Fibroblast of lung (primary cell): ENCODE results near the gene OR1L6. TPM values are rescaled to one million over a fixed set of nuclear protein-coding genes. Genes with fewer than 3 reads are reported as not detected.

Experiments used
- polyA plus RNA-seq, 2 donors: library from polyadenylated mRNA; depleted of rRNA in 1 of 2; stranded (reverse) in 1 of 2; unstranded in 1 of 2; fragments of >200 nt; gene quantifications; 2 replicates each; pipeline ENCODE4 v1.2.1, GENCODE V29; 2011 to 2012; ENCODE audit warnings: missing spikeins in 1 of 2
- total RNA-seq: library from RNA; depleted of rRNA; stranded (reverse); fragments of >200 nt; gene quantifications from 2 replicates; pipeline ENCODE4 v1.2.1, GENCODE V29; 2014

OR1L6 gene
- total and polyA plus RNA-seq, 2 donors (not counting 1 experiment from before 2014, with no cell fraction given), result not detected

Other genes starting within 250 kb of the OR1L6 start
- 0.26 and 0.33 TPM in 2 replicates for gene OR1J2, start 231.5 kb upstream of the OR1L6 start, total RNA-seq
- gene OR1J2, start 231.5 kb upstream of the OR1L6 start, polyA plus RNA-seq, result 0.19 and 0.23 TPM in 2 replicates
- not detected in 2 replicates for gene OR1J4, start 223.2 kb upstream of the OR1L6 start, total RNA-seq
- gene OR1J4, start 223.2 kb upstream of the OR1L6 start, polyA plus RNA-seq, result 0.34 and 0.49 TPM in 2 replicates
- not detected in 2 replicates for gene OR1N1, start 215.0 kb upstream of the OR1L6 start, total RNA-seq
- gene OR1N1, start 215.0 kb upstream of the OR1L6 start, polyA plus RNA-seq, result not detected in 2 replicates
- gene OR1N2, start 189.2 kb upstream of the OR1L6 start, total RNA-seq, result not detected in 2 replicates
- not detected in 2 replicates for gene OR1N2, start 189.2 kb upstream of the OR1L6 start, polyA plus RNA-seq
- gene OR1L8, start 158.9 kb upstream of the OR1L6 start, total RNA-seq, result not detected in 2 replicates
- gene OR1L8, start 158.9 kb upstream of the OR1L6 start, polyA plus RNA-seq, result 0.07 TPM in 1 of 2 replicates, not detected in the other
- gene OR1Q1, start 127.6 kb upstream of the OR1L6 start, total RNA-seq, result not detected in 2 replicates
- gene OR1Q1, start 127.6 kb upstream of the OR1L6 start, polyA plus RNA-seq, result 0.14 and 0.17 TPM in 2 replicates
- not detected in 2 replicates for gene OR1B1, start 84.7 kb upstream of the OR1L6 start, total RNA-seq
- not detected in 2 replicates for gene OR1B1, start 84.7 kb upstream of the OR1L6 start, polyA plus RNA-seq
- not detected in 2 replicates for gene OR1L1, start 80.6 kb upstream of the OR1L6 start, total RNA-seq
- not detected in 2 replicates for gene OR1L1, start 80.6 kb upstream of the OR1L6 start, polyA plus RNA-seq
- gene OR1L3, start 67.2 kb upstream of the OR1L6 start, total RNA-seq, result not detected in 2 replicates
- gene OR1L3, start 67.2 kb upstream of the OR1L6 start, polyA plus RNA-seq, result not detected in 2 replicates
- not detected in 2 replicates for gene OR1L4, start 18.3 kb upstream of the OR1L6 start, total RNA-seq
- not detected in 2 replicates for gene OR1L4, start 18.3 kb upstream of the OR1L6 start, polyA plus RNA-seq
- not detected in 2 replicates for gene OR5C1, start 46.6 kb downstream of the OR1L6 start, total RNA-seq
- not detected in 2 replicates for gene OR5C1, start 46.6 kb downstream of the OR1L6 start, polyA plus RNA-seq
- not detected in 2 replicates for gene OR1K1, start 57.8 kb downstream of the OR1L6 start, total RNA-seq
- not detected in 2 replicates for gene OR1K1, start 57.8 kb downstream of the OR1L6 start, polyA plus RNA-seq
- 39.5 and 40.8 TPM in 2 replicates for gene PDCL, start 86.3 kb downstream of the OR1L6 start, total RNA-seq
- 16.5 and 19.8 TPM in 2 replicates for gene PDCL, start 86.3 kb downstream of the OR1L6 start, polyA plus RNA-seq
- gene RC3H2, start 163.1 kb downstream of the OR1L6 start, total RNA-seq, result 34.9 and 35.7 TPM in 2 replicates
- 29.4 and 43.1 TPM in 2 replicates for gene RC3H2, start 163.1 kb downstream of the OR1L6 start, polyA plus RNA-seq
- gene ZBTB6, start 171.0 kb downstream of the OR1L6 start, total RNA-seq, result 14.1 and 16.3 TPM in 2 replicates
- 6.1 and 8.5 TPM in 2 replicates for gene ZBTB6, start 171.0 kb downstream of the OR1L6 start, polyA plus RNA-seq
- gene ZBTB26, start 189.2 kb downstream of the OR1L6 start, total RNA-seq, result 5.1 and 5.6 TPM in 2 replicates
- gene ZBTB26, start 189.2 kb downstream of the OR1L6 start, polyA plus RNA-seq, result 3.8 and 7.9 TPM in 2 replicates
- 40.8 and 47.6 TPM in 2 replicates for gene RABGAP1, start 198.7 kb downstream of the OR1L6 start, total RNA-seq
- gene RABGAP1, start 198.7 kb downstream of the OR1L6 start, polyA plus RNA-seq, result 36.2 and 58.6 TPM in 2 replicates